ENCODE results near the gene HEXD. TPM values are rescaled to one million over a fixed set of nuclear protein-coding genes. Genes with fewer than 3 reads are reported as not detected.

Gene HEXD
- total RNA-seq, 4 donors from 2014 or later, result 15.9 to 53.7 (median 39.8) TPM

GRCh38 chr17:82442643-82443464, 24.7 kb downstream of the HEXD start:
- no peaks in the 10 kb centered on the region for H3K27me3 ChIP-seq
- H3K4me3 ChIP-seq, result no peak overlapping the region
- H3K27ac ChIP-seq, result no peak overlapping the region
- DNase-seq, result no peak
- TF ChIP-seq POLR2A (IDR thresholded peaks at IDR 0.05) (no peak), CTCF (IDR thresholded peaks at IDR 0.05) (no peak)
- intact Hi-C loops (cut with DNase I; ENCODE audit: low total_unique reads), result no loop called here
- peaks cover 0 to 4% of the 10 kb centered on the region in 2 donors for H3K4me1 ChIP-seq
- H3K9me3 ChIP-seq, result no peaks in the 10 kb centered on the region
- no peaks in the 10 kb centered on the region for H3K36me3 ChIP-seq

GRCh38 chr17:82443465-82444283, 25.5 kb downstream of the HEXD start:
- H3K36me3 ChIP-seq, result no peaks in the 10 kb centered on the region
- intact Hi-C loops (cut with DNase I; ENCODE audit: low total_unique reads), result no loop called here

GRCh38 chr17:82444284-82444893, 26.2 kb downstream of the HEXD start:
- H3K27me3 ChIP-seq, result no peaks in the 10 kb centered on the region
- intact Hi-C loops (cut with DNase I; ENCODE audit: low total_unique reads), result no loop called here

More at GRCh38 chr17:82443465-82444283, 25.5 kb downstream of the HEXD start:
- Histone ChIP-seq H3K4me1 (peaks cover 0 to 4% of the 10 kb centered on the region in 2 donors), H3K9me3 (no peaks in the 10 kb centered on the region), H3K27me3 (no peaks in the 10 kb centered on the region), H3K27ac (no peak overlapping the region), H3K4me3 (no peak overlapping the region)
- TF ChIP-seq POLR2A (IDR thresholded peaks at IDR 0.05) (no peak), CTCF (IDR thresholded peaks at IDR 0.05) (no peak)
- no peak for DNase-seq

GRCh38 chr17:82444941-82445521, 26.9 kb downstream of the HEXD start:
- no peak for DNase-seq
- Histone ChIP-seq H3K36me3 (no peaks in the 10 kb centered on the region), H3K4me3 (no peak overlapping the region), H3K9me3 (no peaks in the 10 kb centered on the region), H3K4me1 (peaks cover 0 to 4% of the 10 kb centered on the region in 2 donors), H3K27me3 (no peaks in the 10 kb centered on the region), H3K27ac (peak overlapping the region in 1 of 2 donors; percentile 41)
- intact Hi-C loops (cut with DNase I; ENCODE audit: low total_unique reads), result no loop called here
- TF ChIP-seq CTCF (IDR thresholded peaks at IDR 0.05) (no peak), POLR2A (IDR thresholded peaks at IDR 0.05) (no peak)

More at GRCh38 chr17:82444284-82444893, 26.2 kb downstream of the HEXD start:
- Histone ChIP-seq H3K4me1 (peaks cover 0 to 4% of the 10 kb centered on the region in 2 donors), H3K27ac (no peak overlapping the region), H3K4me3 (no peak overlapping the region), H3K9me3 (no peaks in the 10 kb centered on the region), H3K36me3 (no peaks in the 10 kb centered on the region)
- DNase-seq, result no peak
- no peak for TF ChIP-seq POLR2A (IDR thresholded peaks at IDR 0.05)
- no peak for TF ChIP-seq CTCF (IDR thresholded peaks at IDR 0.05)

Data from uterus (tissue), 4 donors.